Loucy (cell line): Measurements from ENCODE around the gene ACSBG1.

Source experiments
- EZH2phosphoT487 ChIP-seq: fragments of 200-600 bp; IDR thresholded peaks from 2 replicates; pipeline ENCODE4 v1.6.1; 2018; ENCODE audit warnings: antibody characterized with exemption, mild to moderate bottlenecking, moderate library complexity, borderline replicate concordance
- TF ChIP-seq, protein P1 (sequence below): fragments of 200-600 bp; sonication (generic); conservative IDR thresholded peaks from 2 replicates; pipeline ENCODE4 v1.5.1; 2014; ENCODE audit warnings: mild to moderate bottlenecking, antibody characterized with exemption, low read length

DNA sequence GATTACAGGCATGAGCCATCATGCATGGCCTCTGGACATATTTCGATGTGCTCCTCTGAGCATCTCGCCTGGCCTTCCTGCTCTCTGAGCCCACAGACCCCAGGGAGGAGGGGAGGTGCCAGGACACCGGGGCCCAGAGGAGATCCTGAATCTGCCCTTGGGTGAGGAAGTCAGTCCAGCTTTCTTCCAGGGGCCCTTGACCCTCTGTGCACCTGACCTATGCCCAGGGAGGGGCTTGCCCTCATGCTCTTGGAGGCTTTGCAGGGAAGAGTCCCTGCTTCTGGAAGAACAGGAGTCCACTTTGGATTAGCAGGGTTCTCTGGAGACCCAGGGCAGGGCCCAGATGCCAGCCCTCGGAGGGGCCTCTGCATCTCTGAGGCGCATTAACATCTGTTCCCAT, 1.4 kb downstream of the ACSBG1 start:
- TF ChIP-seq, protein P1, sequence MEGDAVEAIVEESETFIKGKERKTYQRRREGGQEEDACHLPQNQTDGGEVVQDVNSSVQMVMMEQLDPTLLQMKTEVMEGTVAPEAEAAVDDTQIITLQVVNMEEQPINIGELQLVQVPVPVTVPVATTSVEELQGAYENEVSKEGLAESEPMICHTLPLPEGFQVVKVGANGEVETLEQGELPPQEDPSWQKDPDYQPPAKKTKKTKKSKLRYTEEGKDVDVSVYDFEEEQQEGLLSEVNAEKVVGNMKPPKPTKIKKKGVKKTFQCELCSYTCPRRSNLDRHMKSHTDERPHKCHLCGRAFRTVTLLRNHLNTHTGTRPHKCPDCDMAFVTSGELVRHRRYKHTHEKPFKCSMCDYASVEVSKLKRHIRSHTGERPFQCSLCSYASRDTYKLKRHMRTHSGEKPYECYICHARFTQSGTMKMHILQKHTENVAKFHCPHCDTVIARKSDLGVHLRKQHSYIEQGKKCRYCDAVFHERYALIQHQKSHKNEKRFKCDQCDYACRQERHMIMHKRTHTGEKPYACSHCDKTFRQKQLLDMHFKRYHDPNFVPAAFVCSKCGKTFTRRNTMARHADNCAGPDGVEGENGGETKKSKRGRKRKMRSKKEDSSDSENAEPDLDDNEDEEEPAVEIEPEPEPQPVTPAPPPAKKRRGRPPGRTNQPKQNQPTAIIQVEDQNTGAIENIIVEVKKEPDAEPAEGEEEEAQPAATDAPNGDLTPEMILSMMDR, result no peak
- TF ChIP-seq EZH2phosphoT487, result no peak
